ENCODE data around the gene S100Z.

S100Z gene

GRCh38 chr5:76953551-76954382, 104.0 kb downstream of the S100Z start:
- DNase-seq (ENCODE audit: low read depth) = no peak

GRCh38 chr5:76954383-76954763, 104.6 kb downstream of the S100Z start:
- DNase-seq (ENCODE audit: low read depth) = no peak

GRCh38 chr5:76956033-76956432, 106.2 kb downstream of the S100Z start:
- no peak for DNase-seq (ENCODE audit: low read depth)

GRCh38 chr5:76958991-76959767, 109.4 kb downstream of the S100Z start:
- DNase-seq (ENCODE audit: low read depth) = no peak

- DNase-seq (ENCODE audit: low read depth) = no peak
Observed at GRCh38 chr5:76960004-76960625, 110.3 kb downstream of the S100Z start.

GRCh38 chr5:76964060-76964459, 114.2 kb downstream of the S100Z start:
- DNase-seq (ENCODE audit: low read depth) = no peak
